HG03565 (cell line): Measurements from ENCODE around the gene FRY.

Experiments used
- ATAC-seq: cut with Tn5 transposase; IDR thresholded peaks from one replicate; pipeline ENCODE4 v1.9.1; 2021; ENCODE audit warnings: mild to moderate bottlenecking, moderate library complexity; ENCODE audit not compliant: unreplicated experiment

FRY gene

GRCh38 chr13:32330441-32330840, 298.9 kb downstream of the FRY start:
- ATAC-seq: no peak

GRCh38 chr13:32334671-32335070, 303.1 kb downstream of the FRY start:
- ATAC-seq: no peak

GRCh38 chr13:32340914-32341313, 309.3 kb downstream of the FRY start:
- ATAC-seq: no peak

DNA sequence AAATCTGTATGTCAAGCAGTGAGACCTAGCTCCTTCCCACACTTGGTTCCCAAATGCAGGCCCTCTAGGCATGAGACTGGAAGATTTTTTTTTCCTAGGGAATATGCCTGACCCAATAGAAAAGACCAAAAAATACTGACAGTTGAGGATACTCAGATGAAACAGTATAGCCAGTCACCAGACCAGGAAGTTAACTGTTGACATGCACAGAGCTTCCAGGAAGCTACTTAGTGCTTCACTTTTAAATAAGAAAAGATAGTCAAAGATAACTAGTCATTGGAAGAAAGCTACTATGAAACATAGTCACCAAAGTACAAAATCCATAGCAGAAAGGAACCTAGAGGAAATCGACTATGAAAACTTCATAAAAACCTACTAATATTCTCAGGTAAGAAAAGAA, 316.1 kb downstream of the FRY start:
- no peak for ATAC-seq
